ENCODE measurements around the gene GATA3.

Gene GATA3

GRCh38 chr10:8063128-8063908, 8.8 kb downstream of the GATA3 start:
- H3K4me3 ChIP-seq (ENCODE audit: low read length), result peak overlapping the region; percentile 56
- peaks cover 53% of the 10 kb centered on the region for H3K4me1 ChIP-seq (ENCODE audit: insufficient read depth, low read length)
- peaks cover 3% of the 10 kb centered on the region; the same call in 1 of the 2 replicates for H3K9me3 ChIP-seq (ENCODE audit: insufficient read depth, low read depth, low read length)
- H3K27me3 ChIP-seq (ENCODE audit: insufficient read depth, low read length), result peaks cover 89% of the 10 kb centered on the region
- no peak overlapping the region for H3K27ac ChIP-seq (ENCODE audit: low read length)
- H3K36me3 ChIP-seq (ENCODE audit: insufficient read depth, low read depth, low read length), result no peaks in the 10 kb centered on the region
- H3K9ac ChIP-seq (ENCODE audit: low read depth, low read length), result no peak overlapping the region

GRCh38 chr10:8063935-8064334, 9.4 kb downstream of the GATA3 start:
- Histone ChIP-seq H3K4me3 (ENCODE audit: low read length) (peak overlapping the region; percentile 56), H3K9me3 (ENCODE audit: insufficient read depth, low read depth, low read length) (no peaks in the 10 kb centered on the region; the same call in 1 of the 2 replicates), H3K9ac (ENCODE audit: low read depth, low read length) (no peak overlapping the region), H3K27ac (ENCODE audit: low read length) (no peak overlapping the region), H3K36me3 (ENCODE audit: insufficient read depth, low read depth, low read length) (no peaks in the 10 kb centered on the region), H3K4me1 (ENCODE audit: insufficient read depth, low read length) (peaks cover 51% of the 10 kb centered on the region), H3K27me3 (ENCODE audit: insufficient read depth, low read length) (peaks cover 82% of the 10 kb centered on the region)

- Histone ChIP-seq H3K9me3 (ENCODE audit: insufficient read depth, low read depth, low read length) (no peaks in the 10 kb centered on the region; the same call in 1 of the 2 replicates), H3K27ac (ENCODE audit: low read length) (no peak overlapping the region), H3K9ac (ENCODE audit: low read depth, low read length) (no peak overlapping the region), H3K4me3 (ENCODE audit: low read length) (peak overlapping the region; percentile 56), H3K36me3 (ENCODE audit: insufficient read depth, low read depth, low read length) (no peaks in the 10 kb centered on the region; the same call in 1 of the 2 replicates), H3K4me1 (ENCODE audit: insufficient read depth, low read length) (peaks cover 46% of the 10 kb centered on the region), H3K27me3 (ENCODE audit: insufficient read depth, low read length) (peaks cover 77% of the 10 kb centered on the region)
Observed at GRCh38 chr10:8064436-8064835, 9.9 kb downstream of the GATA3 start.

GRCh38 chr10:8065651-8066050, 11.2 kb downstream of the GATA3 start:
- no peak overlapping the region for H3K4me3 ChIP-seq (ENCODE audit: low read length)
- H3K27me3 ChIP-seq (ENCODE audit: insufficient read depth, low read length), result peaks cover 65% of the 10 kb centered on the region
- peaks cover 40% of the 10 kb centered on the region for H3K4me1 ChIP-seq (ENCODE audit: insufficient read depth, low read length)
- no peak overlapping the region for H3K9ac ChIP-seq (ENCODE audit: low read depth, low read length)
- no peaks in the 10 kb centered on the region for H3K9me3 ChIP-seq (ENCODE audit: insufficient read depth, low read depth, low read length)
- no peak overlapping the region for H3K27ac ChIP-seq (ENCODE audit: low read length)
- H3K36me3 ChIP-seq (ENCODE audit: insufficient read depth, low read depth, low read length), result no peaks in the 10 kb centered on the region; the same call in 1 of the 2 replicates

- no peak overlapping the region for H3K4me3 ChIP-seq (ENCODE audit: low read length)
- H3K27ac ChIP-seq (ENCODE audit: low read length), result no peak overlapping the region
- peaks cover 61% of the 10 kb centered on the region for H3K27me3 ChIP-seq (ENCODE audit: insufficient read depth, low read length)
- no peaks in the 10 kb centered on the region; the same call in 1 of the 2 replicates for H3K36me3 ChIP-seq (ENCODE audit: insufficient read depth, low read depth, low read length)
- H3K9me3 ChIP-seq (ENCODE audit: insufficient read depth, low read depth, low read length), result no peaks in the 10 kb centered on the region
- H3K4me1 ChIP-seq (ENCODE audit: insufficient read depth, low read length), result peaks cover 36% of the 10 kb centered on the region
- H3K9ac ChIP-seq (ENCODE audit: low read depth, low read length), result no peak overlapping the region
Observed at GRCh38 chr10:8066124-8066523, 11.6 kb downstream of the GATA3 start.

GRCh38 chr10:8066797-8067196, 12.3 kb downstream of the GATA3 start:
- Histone ChIP-seq H3K27ac (ENCODE audit: low read length) (no peak overlapping the region), H3K36me3 (ENCODE audit: insufficient read depth, low read depth, low read length) (no peaks in the 10 kb centered on the region; the same call in 1 of the 2 replicates), H3K4me1 (ENCODE audit: insufficient read depth, low read length) (peaks cover 33% of the 10 kb centered on the region), H3K9ac (ENCODE audit: low read depth, low read length) (no peak overlapping the region), H3K9me3 (ENCODE audit: insufficient read depth, low read depth, low read length) (no peaks in the 10 kb centered on the region), H3K27me3 (ENCODE audit: insufficient read depth, low read length) (peaks cover 54% of the 10 kb centered on the region), H3K4me3 (ENCODE audit: low read length) (no peak overlapping the region)

GRCh38 chr10:8069108-8069507, 14.6 kb downstream of the GATA3 start:
- Histone ChIP-seq H3K36me3 (ENCODE audit: insufficient read depth, low read depth, low read length) (no peaks in the 10 kb centered on the region; the same call in 1 of the 2 replicates), H3K4me3 (ENCODE audit: low read length) (no peak overlapping the region), H3K9ac (ENCODE audit: low read depth, low read length) (no peak overlapping the region), H3K27me3 (ENCODE audit: insufficient read depth, low read length) (peaks cover 31% of the 10 kb centered on the region), H3K4me1 (ENCODE audit: insufficient read depth, low read length) (peaks cover 13% of the 10 kb centered on the region; the same call in 1 of the 2 replicates), H3K9me3 (ENCODE audit: insufficient read depth, low read depth, low read length) (no peaks in the 10 kb centered on the region), H3K27ac (ENCODE audit: low read length) (no peak overlapping the region)

GRCh38 chr10:8069627-8070026, 15.1 kb downstream of the GATA3 start:
- H3K4me1 ChIP-seq (ENCODE audit: insufficient read depth, low read length), result peaks cover 8% of the 10 kb centered on the region; the same call in 1 of the 2 replicates
- H3K9ac ChIP-seq (ENCODE audit: low read depth, low read length), result no peak overlapping the region
- H3K27me3 ChIP-seq (ENCODE audit: insufficient read depth, low read length), result peaks cover 26% of the 10 kb centered on the region
- H3K9me3 ChIP-seq (ENCODE audit: insufficient read depth, low read depth, low read length), result no peaks in the 10 kb centered on the region
- no peaks in the 10 kb centered on the region; the same call in 1 of the 2 replicates for H3K36me3 ChIP-seq (ENCODE audit: insufficient read depth, low read depth, low read length)
- no peak overlapping the region for H3K27ac ChIP-seq (ENCODE audit: low read length)
- H3K4me3 ChIP-seq (ENCODE audit: low read length), result no peak overlapping the region

- Histone ChIP-seq H3K27me3 (ENCODE audit: insufficient read depth, low read length) (peaks cover 17% of the 10 kb centered on the region), H3K36me3 (ENCODE audit: insufficient read depth, low read depth, low read length) (no peaks in the 10 kb centered on the region; the same call in 1 of the 2 replicates), H3K9me3 (ENCODE audit: insufficient read depth, low read depth, low read length) (no peaks in the 10 kb centered on the region), H3K4me3 (ENCODE audit: low read length) (no peak overlapping the region), H3K9ac (ENCODE audit: low read depth, low read length) (no peak overlapping the region), H3K4me1 (ENCODE audit: insufficient read depth, low read length) (peaks cover 3% of the 10 kb centered on the region; the same call in 1 of the 2 replicates), H3K27ac (ENCODE audit: low read length) (no peak overlapping the region)
Observed at GRCh38 chr10:8070440-8070839, 16.0 kb downstream of the GATA3 start.

- Histone ChIP-seq H3K4me1 (ENCODE audit: insufficient read depth, low read length) (peaks cover 5% of the 10 kb centered on the region), H3K9me3 (ENCODE audit: insufficient read depth, low read depth, low read length) (no peaks in the 10 kb centered on the region), H3K4me3 (ENCODE audit: low read length) (no peak overlapping the region), H3K36me3 (ENCODE audit: insufficient read depth, low read depth, low read length) (no peaks in the 10 kb centered on the region; the same call in 1 of the 2 replicates), H3K27ac (ENCODE audit: low read length) (no peak overlapping the region), H3K9ac (ENCODE audit: low read depth, low read length) (no peak overlapping the region), H3K27me3 (ENCODE audit: insufficient read depth, low read length) (peaks cover 12% of the 10 kb centered on the region)
Observed at GRCh38 chr10:8071006-8071405, 16.5 kb downstream of the GATA3 start.

GRCh38 chr10:8071666-8072065, 17.2 kb downstream of the GATA3 start:
- Histone ChIP-seq H3K9ac (ENCODE audit: low read depth, low read length) (no peak overlapping the region), H3K27ac (ENCODE audit: low read length) (no peak overlapping the region), H3K27me3 (ENCODE audit: insufficient read depth, low read length) (peaks cover 5% of the 10 kb centered on the region), H3K4me3 (ENCODE audit: low read length) (no peak overlapping the region), H3K36me3 (ENCODE audit: insufficient read depth, low read depth, low read length) (no peaks in the 10 kb centered on the region; the same call in 1 of the 2 replicates), H3K9me3 (ENCODE audit: insufficient read depth, low read depth, low read length) (no peaks in the 10 kb centered on the region), H3K4me1 (ENCODE audit: insufficient read depth, low read length) (peaks cover 5% of the 10 kb centered on the region)

GRCh38 chr10:8072211-8072610, 17.7 kb downstream of the GATA3 start:
- Histone ChIP-seq H3K4me1 (ENCODE audit: insufficient read depth, low read length) (peaks cover 5% of the 10 kb centered on the region), H3K9ac (ENCODE audit: low read depth, low read length) (no peak overlapping the region), H3K27me3 (ENCODE audit: insufficient read depth, low read length) (no peaks in the 10 kb centered on the region; the same call in none of the 2 replicates), H3K27ac (ENCODE audit: low read length) (no peak overlapping the region), H3K36me3 (ENCODE audit: insufficient read depth, low read depth, low read length) (no peaks in the 10 kb centered on the region; the same call in 1 of the 2 replicates), H3K4me3 (ENCODE audit: low read length) (no peak overlapping the region), H3K9me3 (ENCODE audit: insufficient read depth, low read depth, low read length) (no peaks in the 10 kb centered on the region)

All from iPS-20b (cell line).